ENCODE measurements around the gene CDK17.

Gene CDK17

GRCh38 chr12:96271469-96272199 is 128.6 kb downstream of the CDK17 start:
- DNase-seq (ENCODE audit: low read depth in 1 of 2, low spot score in 1 of 2), result no peak

- DNase-seq (ENCODE audit: low read depth in 1 of 2, low spot score in 1 of 2), result no peak
These were observed 134.0 kb downstream of the CDK17 start for GRCh38 chr12:96266238-96266637.

GRCh38 chr12:96265836-96266235 is 134.4 kb downstream of the CDK17 start:
- no peak for DNase-seq (ENCODE audit: low read depth in 1 of 2, low spot score in 1 of 2)

GRCh38 chr12:96265400-96265799 is 134.8 kb downstream of the CDK17 start:
- no peak for DNase-seq (ENCODE audit: low read depth in 1 of 2, low spot score in 1 of 2)

- DNase-seq (ENCODE audit: low read depth in 1 of 2, low spot score in 1 of 2), result no peak
These were observed 136.8 kb downstream of the CDK17 start for GRCh38 chr12:96263449-96263902.

GRCh38 chr12:96261557-96261956 is 138.7 kb downstream of the CDK17 start:
- no peak for DNase-seq (ENCODE audit: low read depth in 1 of 2, low spot score in 1 of 2)

- DNase-seq (ENCODE audit: low read depth in 1 of 2, low spot score in 1 of 2), result no peak
These were observed 139.6 kb downstream of the CDK17 start for GRCh38 chr12:96260644-96261043.

- no peak for DNase-seq (ENCODE audit: low read depth in 1 of 2, low spot score in 1 of 2)
These were observed 140.0 kb downstream of the CDK17 start for GRCh38 chr12:96260231-96260630.

- DNase-seq (ENCODE audit: low read depth in 1 of 2, low spot score in 1 of 2), result no peak
These were observed 141.9 kb downstream of the CDK17 start for GRCh38 chr12:96258104-96258961.

- DNase-seq (ENCODE audit: low read depth in 1 of 2, low spot score in 1 of 2), result no peak
These were observed 142.6 kb downstream of the CDK17 start for GRCh38 chr12:96257550-96258103.

- no peak for DNase-seq (ENCODE audit: low read depth in 1 of 2, low spot score in 1 of 2)
These were observed 143.4 kb downstream of the CDK17 start for GRCh38 chr12:96256672-96257361.

GRCh38 chr12:96255077-96255476 is 145.2 kb downstream of the CDK17 start:
- no peak for DNase-seq (ENCODE audit: low read depth in 1 of 2, low spot score in 1 of 2)

GRCh38 chr12:96250119-96250685 is 150.0 kb downstream of the CDK17 start:
- DNase-seq (ENCODE audit: low read depth in 1 of 2, low spot score in 1 of 2), result no peak

- DNase-seq (ENCODE audit: low read depth in 1 of 2, low spot score in 1 of 2), result no peak
These were observed 150.8 kb downstream of the CDK17 start for GRCh38 chr12:96249196-96250118.

- DNase-seq (ENCODE audit: low read depth in 1 of 2, low spot score in 1 of 2), result no peak
These were observed 151.9 kb downstream of the CDK17 start for GRCh38 chr12:96248136-96248931.

- no peak for DNase-seq (ENCODE audit: low read depth in 1 of 2, low spot score in 1 of 2)
These were observed 152.7 kb downstream of the CDK17 start for GRCh38 chr12:96247563-96247962.

GRCh38 chr12:96246926-96247505 is 153.2 kb downstream of the CDK17 start:
- no peak for DNase-seq (ENCODE audit: low read depth in 1 of 2, low spot score in 1 of 2)

GRCh38 chr12:96244826-96245225 is 155.4 kb downstream of the CDK17 start:
- DNase-seq (ENCODE audit: low read depth in 1 of 2, low spot score in 1 of 2), result no peak

- DNase-seq (ENCODE audit: low read depth in 1 of 2, low spot score in 1 of 2), result no peak
These were observed 157.6 kb downstream of the CDK17 start for GRCh38 chr12:96242597-96242996.

Data from activated T-helper 1 cell treated with anti-CD3 and anti-CD28 coated beads, Interleukin-2, amount 50 U/mL, for 16 hours (primary cell).